Measurements from ENCODE around the gene TOX3.

Gene TOX3

GRCh38 chr16:52538511-52538910, 8.4 kb downstream of the TOX3 start:
- no peak for DNase-seq (ENCODE audit: low read depth in 2 of 3, low spot score in 1 of 3)

GRCh38 chr16:52537516-52537915, 9.4 kb downstream of the TOX3 start:
- no peak for DNase-seq (ENCODE audit: low read depth in 2 of 3, low spot score in 1 of 3)

- DNase-seq (ENCODE audit: low read depth in 2 of 3, low spot score in 1 of 3): no peak
These were observed 11.9 kb downstream of the TOX3 start for GRCh38 chr16:52535076-52535475.

- no peak for DNase-seq (ENCODE audit: low read depth in 2 of 3, low spot score in 1 of 3)
These were observed 13.6 kb downstream of the TOX3 start for GRCh38 chr16:52533296-52533695.

GRCh38 chr16:52532384-52532783, 14.6 kb downstream of the TOX3 start:
- DNase-seq (ENCODE audit: low read depth in 2 of 3, low spot score in 1 of 3): no peak

- DNase-seq (ENCODE audit: low read depth in 2 of 3, low spot score in 1 of 3): no peak
These were observed 17.7 kb downstream of the TOX3 start for GRCh38 chr16:52529226-52529625.

GRCh38 chr16:52528393-52529065, 18.4 kb downstream of the TOX3 start:
- no peak for DNase-seq (ENCODE audit: low read depth in 2 of 3, low spot score in 1 of 3)

GRCh38 chr16:52526830-52527229, 20.1 kb downstream of the TOX3 start:
- no peak for DNase-seq (ENCODE audit: low read depth in 2 of 3, low spot score in 1 of 3)

- no peak for DNase-seq (ENCODE audit: low read depth in 2 of 3, low spot score in 1 of 3)
These were observed 20.7 kb downstream of the TOX3 start for GRCh38 chr16:52526116-52526828.

GRCh38 chr16:52521570-52521969, 25.4 kb downstream of the TOX3 start:
- no peak for DNase-seq (ENCODE audit: low read depth in 2 of 3, low spot score in 1 of 3)

GRCh38 chr16:52518884-52519283, 28.1 kb downstream of the TOX3 start:
- no peak for DNase-seq (ENCODE audit: low read depth in 2 of 3, low spot score in 1 of 3)

- DNase-seq (ENCODE audit: low read depth in 2 of 3, low spot score in 1 of 3): no peak
These were observed 31.8 kb downstream of the TOX3 start for GRCh38 chr16:52515068-52515671.

- no peak for DNase-seq (ENCODE audit: low read depth in 2 of 3, low spot score in 1 of 3)
These were observed 34.5 kb downstream of the TOX3 start for GRCh38 chr16:52512297-52512987.

- no peak for DNase-seq (ENCODE audit: low read depth in 2 of 3, low spot score in 1 of 3)
These were observed 45.2 kb downstream of the TOX3 start for GRCh38 chr16:52501746-52502145.

GRCh38 chr16:52500963-52501362, 46.0 kb downstream of the TOX3 start:
- DNase-seq (ENCODE audit: low read depth in 2 of 3, low spot score in 1 of 3): no peak

- DNase-seq (ENCODE audit: low read depth in 2 of 3, low spot score in 1 of 3): no peak
These were observed 47.9 kb downstream of the TOX3 start for GRCh38 chr16:52499060-52499440.

GRCh38 chr16:52498328-52499059, 48.4 kb downstream of the TOX3 start:
- no peak for DNase-seq (ENCODE audit: low read depth in 2 of 3, low spot score in 1 of 3)

GRCh38 chr16:52497067-52497816, 49.7 kb downstream of the TOX3 start:
- no peak for DNase-seq (ENCODE audit: low read depth in 2 of 3, low spot score in 1 of 3)

GRCh38 chr16:52496051-52496876, 50.7 kb downstream of the TOX3 start:
- no peak for DNase-seq (ENCODE audit: low read depth in 2 of 3, low spot score in 1 of 3)

GRCh38 chr16:52494621-52495020, 52.3 kb downstream of the TOX3 start:
- DNase-seq (ENCODE audit: low read depth in 2 of 3, low spot score in 1 of 3): no peak
